ENCODE measurements around the gene FGF22. TPM values are rescaled to one million over a fixed set of nuclear protein-coding genes. Genes with fewer than 3 reads are reported as not detected.

The FGF22 gene
- total and polyA plus RNA-seq, 2 of the 4 experiments (the other 2 are of a cell fraction): 0.14 TPM; not detected in 1

DNA sequence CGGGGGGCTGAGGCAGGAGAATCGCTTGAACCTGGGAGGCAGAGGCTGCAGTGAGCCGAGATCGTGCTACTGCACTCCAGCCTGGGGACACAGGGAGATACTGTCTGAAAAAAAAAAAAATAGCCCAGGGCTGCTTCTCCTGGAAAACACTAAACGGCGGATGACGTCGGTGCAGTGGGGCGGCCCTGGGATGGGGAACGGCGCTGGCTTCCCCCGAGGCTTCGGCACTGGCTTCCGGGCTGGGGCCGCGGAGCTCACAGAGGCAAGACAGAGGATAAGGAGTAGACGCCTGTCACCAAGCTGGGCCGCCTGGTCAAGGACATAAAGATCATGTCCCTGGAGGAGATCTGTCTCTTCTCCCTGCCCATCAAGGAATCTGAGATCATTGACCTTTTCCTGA, 50.5 kb downstream of the FGF22 start:
- Histone ChIP-seq H2BK120ac (ENCODE audit: low read depth, low read length) (no peak overlapping the region), H2BK5ac (ENCODE audit: low read depth, low read length, poor library complexity, severe bottlenecking) (no peak overlapping the region), H2BK20ac (ENCODE audit: low read depth, low read length) (no peak overlapping the region), H3K27me3 (ENCODE audit: control insufficient read depth, insufficient read depth, low read length) (no peaks in the 10 kb centered on the region; the same call in 1 of the 2 replicates), H2AK5ac (ENCODE audit: low read depth, low read length) (no peak overlapping the region), H3K36me3 (ENCODE audit: control insufficient read depth, insufficient read depth, low read length) (no peaks in the 10 kb centered on the region), H3K23ac (ENCODE audit: low read depth, low read length) (no peak overlapping the region), H3K9ac (ENCODE audit: low read depth, low read length) (no peak overlapping the region), H3K4ac (ENCODE audit: low read depth, low read length) (no peak overlapping the region), H3K18ac (ENCODE audit: low read depth, low read length) (no peak overlapping the region), H3K9me1 (ENCODE audit: insufficient read depth, low read length) (no peaks in the 10 kb centered on the region), H3K14ac (replicated peaks; ENCODE audit: low read depth, low read length) (no peak overlapping the region), H2BK15ac (ENCODE audit: low read depth, low read length) (no peak overlapping the region), H4K91ac (ENCODE audit: insufficient read depth, low read depth, low read length) (no peak overlapping the region), H4K5ac (ENCODE audit: low read depth, low read length) (no peak overlapping the region), H3K56ac (ENCODE audit: extremely low read depth, insufficient read depth, low read length) (no peak overlapping the region), H4K20me1 (ENCODE audit: insufficient read depth, low read length) (no peaks in the 10 kb centered on the region), H2AFZ (replicated peaks; ENCODE audit: low read length, poor library complexity) (no peak overlapping the region), H3K27ac (ENCODE audit: insufficient read depth, low read length) (no peak overlapping the region), H2AK9ac (replicated peaks; ENCODE audit: low read depth, low read length, poor library complexity) (no peak overlapping the region), H3K4me3 (ENCODE audit: insufficient read depth, low read depth, low read length) (no peak overlapping the region), H3K9me3 (ENCODE audit: control insufficient read depth, insufficient read depth, low read length) (no peaks in the 10 kb centered on the region), H3K4me2 (ENCODE audit: low read depth, low read length) (no peak overlapping the region), H4K8ac (ENCODE audit: low read depth in 2 of 2, low read length in 2 of 2) (no peak overlapping the region), H3K79me1 (ENCODE audit: low read depth in 1 of 2, low read length in 2 of 2) (no peaks in the 10 kb centered on the region), H3K4me1 (ENCODE audit: control insufficient read depth, insufficient read depth, low read length) (peaks cover 3% of the 10 kb centered on the region; the same call in 1 of the 2 replicates)
- WGBS, 2 experiments (ENCODE audit: extremely low coverage in 2 of 2, insufficient read length in 1 of 2): 88% methylated on average over 4 of the region's 18 CpGs; no CpG with 5 or more reads in 1 of the 2 experiments
- BruUV-seq (replicated peaks): no TSS peak
- ChIA-PET CTCF (no interaction called here), POLR2A (ENCODE audit: unreplicated experiment) (no interaction called here)
- dilution Hi-C loops (cut with HindIII; ENCODE audit: low sequenced_read_pairs, unreplicated experiment) (no loop called here), in situ Hi-C loops (cut with MboI; ENCODE audit: low sequenced_read_pairs) (no loop called here), intact Hi-C loops (cut with micrococcal nuclease) (no loop called here)
- ATAC-seq (ENCODE audit: low read depth): no peak
- TF ChIP-seq MAZ (IDR thresholded peaks at IDR 0.05; ENCODE audit: borderline replicate concordance, low read depth, low read length) (no peak), ELK1 (IDR thresholded peaks at IDR 0.05; ENCODE audit: borderline replicate concordance, low read depth, low read length) (no peak), MXI1 (IDR thresholded peaks at IDR 0.05; ENCODE audit: borderline replicate concordance, low read depth, low read length) (no peak), NFE2L2 (IDR thresholded peaks at IDR 0.05; ENCODE audit: low read depth, low read length) (no peak)
- TF ChIP-seq, protein P1, sequence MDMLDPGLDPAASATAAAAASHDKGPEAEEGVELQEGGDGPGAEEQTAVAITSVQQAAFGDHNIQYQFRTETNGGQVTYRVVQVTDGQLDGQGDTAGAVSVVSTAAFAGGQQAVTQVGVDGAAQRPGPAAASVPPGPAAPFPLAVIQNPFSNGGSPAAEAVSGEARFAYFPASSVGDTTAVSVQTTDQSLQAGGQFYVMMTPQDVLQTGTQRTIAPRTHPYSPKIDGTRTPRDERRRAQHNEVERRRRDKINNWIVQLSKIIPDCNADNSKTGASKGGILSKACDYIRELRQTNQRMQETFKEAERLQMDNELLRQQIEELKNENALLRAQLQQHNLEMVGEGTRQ (IDR thresholded peaks at IDR 0.05; ENCODE audit: low read depth, low read length): no peak
- no peak for DNase-seq

Other genes with a start within 250 kb of the FGF22 start
- under 0.01 TPM in 2 replicates for gene C2CD4C, start 230.7 kb upstream of the FGF22 start, total RNA-seq (2012; rRNA removed)
- gene C2CD4C, start 230.7 kb upstream of the FGF22 start, polyA plus RNA-seq (2012; rRNA removed): 0.07 and 0.09 TPM in 2 replicates
- gene SHC2, start 178.8 kb upstream of the FGF22 start, total RNA-seq (2012; rRNA removed): under 0.01 TPM in 1 of 2 replicates, not detected in the other
- gene SHC2, start 178.8 kb upstream of the FGF22 start, polyA plus RNA-seq (2012; rRNA removed): 0.68 and 0.72 TPM in 2 replicates
- not detected in 2 replicates for gene MADCAM1, start 143.4 kb upstream of the FGF22 start, total RNA-seq (2012; rRNA removed)
- gene MADCAM1, start 143.4 kb upstream of the FGF22 start, polyA plus RNA-seq (2012; rRNA removed): 0.24 and 0.26 TPM in 2 replicates
- 2.7 and 4.2 TPM in 2 replicates for gene TPGS1, start 132.4 kb upstream of the FGF22 start, total RNA-seq (2012; rRNA removed)
- gene TPGS1, start 132.4 kb upstream of the FGF22 start, polyA plus RNA-seq (2012; rRNA removed): 6.3 and 13.9 TPM in 2 replicates
- 35.7 and 39.2 TPM in 2 replicates for gene CDC34, start 108.1 kb upstream of the FGF22 start, total RNA-seq (2012; rRNA removed)
- 68.9 and 80.8 TPM in 2 replicates for gene CDC34, start 108.1 kb upstream of the FGF22 start, polyA plus RNA-seq (2012; rRNA removed)
- gene GZMM, start 95.8 kb upstream of the FGF22 start, total RNA-seq (2012; rRNA removed): not detected in 2 replicates
- gene GZMM, start 95.8 kb upstream of the FGF22 start, polyA plus RNA-seq (2012; rRNA removed): 0.11 and 0.24 TPM in 2 replicates
- 129 and 130 TPM in 2 replicates for gene BSG, start 67.3 kb upstream of the FGF22 start, total RNA-seq (2012; rRNA removed)
- 698 and 994 TPM in 2 replicates for gene BSG, start 67.3 kb upstream of the FGF22 start, polyA plus RNA-seq (2012; rRNA removed)
- 0.56 and 0.72 TPM in 2 replicates for gene HCN2, start 50.0 kb upstream of the FGF22 start, total RNA-seq (2012; rRNA removed)
- 2.0 and 2.6 TPM in 2 replicates for gene HCN2, start 50.0 kb upstream of the FGF22 start, polyA plus RNA-seq (2012; rRNA removed)
- 9.9 and 10.3 TPM in 2 replicates for gene POLRMT, start 6.3 kb upstream of the FGF22 start, total RNA-seq (2012; rRNA removed)
- gene POLRMT, start 6.3 kb upstream of the FGF22 start, polyA plus RNA-seq (2012; rRNA removed): 29.6 and 44.6 TPM in 2 replicates
- 7.0 and 8.6 TPM in 2 replicates for gene RNF126, start 23.3 kb downstream of the FGF22 start, total RNA-seq (2012; rRNA removed)
- gene RNF126, start 23.3 kb downstream of the FGF22 start, polyA plus RNA-seq (2012; rRNA removed): 25.8 and 27.4 TPM in 2 replicates
- gene FSTL3, start 36.5 kb downstream of the FGF22 start, total RNA-seq (2012; rRNA removed): 32.3 and 39.4 TPM in 2 replicates
- 76.9 and 107 TPM in 2 replicates for gene FSTL3, start 36.5 kb downstream of the FGF22 start, polyA plus RNA-seq (2012; rRNA removed)
- gene PRSS57, start 55.6 kb downstream of the FGF22 start, total RNA-seq (2012; rRNA removed): not detected in 2 replicates
- not detected in 2 replicates for gene PRSS57, start 55.6 kb downstream of the FGF22 start, polyA plus RNA-seq (2012; rRNA removed)
- gene PALM, start 69.1 kb downstream of the FGF22 start, total RNA-seq (2012; rRNA removed): 2.2 TPM in 2 replicates
- 7.4 and 8.3 TPM in 2 replicates for gene PALM, start 69.1 kb downstream of the FGF22 start, polyA plus RNA-seq (2012; rRNA removed)
- not detected in 2 replicates for gene MISP, start 111.2 kb downstream of the FGF22 start, total RNA-seq (2012; rRNA removed)
- 0.03 TPM in 1 of 2 replicates, not detected in the other for gene MISP, start 111.2 kb downstream of the FGF22 start, polyA plus RNA-seq (2012; rRNA removed)
- gene PTBP1, start 157.6 kb downstream of the FGF22 start, total RNA-seq (2012; rRNA removed): 95.5 and 146 TPM in 2 replicates
- gene PTBP1, start 157.6 kb downstream of the FGF22 start, polyA plus RNA-seq (2012; rRNA removed): 269 and 483 TPM in 2 replicates
- gene PLPPR3, start 182.1 kb downstream of the FGF22 start, total RNA-seq (2012; rRNA removed): 0.36 and 0.56 TPM in 2 replicates
- 1.2 and 2.0 TPM in 2 replicates for gene PLPPR3, start 182.1 kb downstream of the FGF22 start, polyA plus RNA-seq (2012; rRNA removed)
- gene AZU1, start 188.0 kb downstream of the FGF22 start, total RNA-seq (2012; rRNA removed): not detected in 2 replicates
- gene AZU1, start 188.0 kb downstream of the FGF22 start, polyA plus RNA-seq (2012; rRNA removed): 0.12 TPM in 1 of 2 replicates, not detected in the other
- not detected in 2 replicates for gene PRTN3, start 201.1 kb downstream of the FGF22 start, total RNA-seq (2012; rRNA removed)
- not detected in 2 replicates for gene PRTN3, start 201.1 kb downstream of the FGF22 start, polyA plus RNA-seq (2012; rRNA removed)
- not detected in 2 replicates for gene ELANE, start 212.4 kb downstream of the FGF22 start, total RNA-seq (2012; rRNA removed)
- gene ELANE, start 212.4 kb downstream of the FGF22 start, polyA plus RNA-seq (2012; rRNA removed): 0.24 and 0.27 TPM in 2 replicates
- gene CFD, start 219.8 kb downstream of the FGF22 start, total RNA-seq (2012; rRNA removed): 1.1 and 1.4 TPM in 2 replicates
- gene CFD, start 219.8 kb downstream of the FGF22 start, polyA plus RNA-seq (2012; rRNA removed): 2.8 and 3.8 TPM in 2 replicates

Data from IMR-90 (cell line).